Heart left ventricle (tissue), 16 donors: ENCODE data around the gene CLEC12A. TPM values are rescaled to one million over a fixed set of nuclear protein-coding genes. Genes with fewer than 3 reads are reported as not detected.

ENCODE experiments used
- ATAC-seq, 4 donors: fragments of 200-7000 bp; cut with Tn5 transposase; one replicate each; pipeline ENCODE4 v1.9.1; 2020 to 2022; ENCODE audit warnings: moderate library complexity in 4 of 4, mild to moderate bottlenecking in 3 of 4, moderate number of reproducible peaks in 1 of 4
- DNase-seq, 5 donors: peaks; one replicate each; pipeline ENCODE4 v3.0.0-alpha.2; 2020
- H3K27ac ChIP-seq, 12 donors: fragments of 200-600 bp; sonication (generic) in 4 of 12; one replicate each; pipeline versions ENCODE4 v1.5.0 to v1.8.0; 2016 to 2022; ENCODE audit warnings: mild to moderate bottlenecking in 2 of 12
- H3K27me3 ChIP-seq, 9 donors: fragments of 200-600 bp; sonication (generic) in 2 of 9; one replicate each; pipeline versions ENCODE4 v1.5.1 to v1.8.0; 2016 to 2022; ENCODE audit warnings: mild to moderate bottlenecking in 3 of 9
- H3K36me3 ChIP-seq, 9 donors: fragments of 200-600 bp; sonication (generic) in 2 of 9; one replicate each; pipeline versions ENCODE4 v1.5.0 to v1.8.0; 2018 to 2022; ENCODE audit warnings: mild to moderate bottlenecking in 2 of 9
- H3K4me1 ChIP-seq, 12 donors: fragments of 200-600 bp; sonication (generic) in 4 of 12; one replicate each; pipeline versions ENCODE4 v1.5.0 to v1.8.0; 2016 to 2022; ENCODE audit warnings: mild to moderate bottlenecking in 3 of 12
- H3K4me3 ChIP-seq, 12 donors: fragments of 200-600 bp; sonication (generic) in 4 of 12; one replicate each; pipeline versions ENCODE4 v1.5.0 to v1.8.0; 2017 to 2022; ENCODE audit warnings: mild to moderate bottlenecking in 9 of 12, moderate library complexity in 4 of 12
- H3K9me3 ChIP-seq, 12 donors: fragments of 200-600 bp; sonication (generic) in 4 of 12; one replicate each; pipeline versions ENCODE4 v1.5.0 to v1.8.0; 2016 to 2022; ENCODE audit warnings: mild to moderate bottlenecking in 1 of 12
- CTCF ChIP-seq, 12 donors: fragments of 200-600 bp; sonication (generic) in 4 of 12; IDR thresholded peaks; one replicate each; pipeline versions ENCODE4 v1.5.0 to v1.8.0; 2018 to 2022; ENCODE audit warnings: antibody characterized with exemption in 12 of 12, mild to moderate bottlenecking in 5 of 12
- POLR2A ChIP-seq, 2 donors: fragments of 450-650 bp; IDR thresholded peaks; one replicate each; pipeline ENCODE4 v1.6.1; 2017; ENCODE audit warnings: antibody characterized with exemption in 2 of 2, mild to moderate bottlenecking in 2 of 2, moderate library complexity in 2 of 2
- WGBS, 4 donors: extraction: QIAGEN DNeasy Blood & Tissue Kit in 2 of 4; methylation state at CpG; one replicate each; pipeline versions ENCODE4 v1.1.5 to v1.1.7; 2013 to 2018; 5-methylcytosine and 5-hydroxymethylcytosine counted together
- intact Hi-C, 10 donors: fragments of 100-400 bp; cut with DNase I; formaldehyde crosslinking; loops; one replicate each; pipeline versions ENCODE4 v1.11.1 to v1.14.2; 2022
- polyA plus RNA-seq, 2 donors: library from polyadenylated mRNA; stranded (reverse); fragments of 200-250 nt; gene quantifications; one replicate each; pipeline ENCODE4 v1.2.3, GENCODE V29; 2013
- total RNA-seq, 9 donors: library from RNA; depleted of rRNA in 2 of 9; stranded (reverse); fragments of >200 nt in 2 of 9; fragmentation: NEBNext Ultra II Directional in 3 of 9; extraction: Animal tissue kit (Norgen Biotek cat#: 25700) in 3 of 9; gene quantifications; one replicate each; pipeline versions ENCODE4 v1.1.0 to v1.2.4, GENCODE V29; 2016 to 2023
- donor health status: ischemic (EF 13 %, LVEDD 7.1; RV severe dilation, severe dysfunction).
- donor health status: healthy with polysubstance abuse.
- donor health status: DM: no; HTN: yes; CAD: no.
- donor health status: DM: no; HTN: no; CAD: no.
- donor health status: ischemic (EF 25% LVEDD 6.9; RV normal size, moderate dysfunction).
- donor health status: ischemic (EF 25% LVEDD 5.7; RV mildly dilated, moderate dysfunction).
- donor health status: healthy.
- donor health status: DM: yes; HTN: yes; CAD: no.
- donor health status: ischemic (EF 35%, LVEDD 5.7; RV mildly dilated, moderate dysfunction).
- donor health status: nonischemic (EF 11% LVEDD 7.7; RV severe dilation, severe dysfunction).
- donor health status: DM: yes; HTN: yes; CAD: no.
- donor health status: PGD.
- donor health status: ischemic (EF 29% LVEDD 5.4; RV normal size, mild dysfunction).
- donor health status: nonischemic (EF 23%, LVEDD 6.1; RV moderate dilation, normal function).

The CLEC12A gene
- total and polyA plus RNA-seq, 11 donors, result 0.20 to 16.8 (median 1.1) TPM; not detected in 2

DNA sequence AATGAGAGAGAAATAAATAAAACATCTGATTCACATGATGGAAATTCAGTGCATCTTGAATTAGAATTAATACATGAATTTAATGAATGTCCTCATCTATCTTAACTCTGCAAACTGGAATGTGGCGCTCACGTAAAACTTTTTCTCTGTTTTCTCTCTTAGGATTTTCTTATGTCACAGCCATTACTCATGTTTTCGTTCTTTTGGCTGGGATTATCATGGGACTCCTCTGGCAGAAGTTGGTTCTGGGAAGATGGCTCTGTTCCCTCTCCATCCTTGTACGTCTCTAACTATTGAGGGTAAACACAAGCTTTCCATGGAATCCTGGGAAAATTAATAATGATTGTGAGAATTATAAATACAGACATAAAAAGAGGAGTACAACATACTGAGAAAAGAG lies 44.2 kb downstream of the CLEC12A start:
- peaks cover 0 to 10% (median 0%) of the 10 kb centered on the region in 12 donors for H3K4me1 ChIP-seq
- WGBS, 4 donors, result 78 to 87% (median 81%) methylated on average over 4 of the region's 4 CpGs
- no peak overlapping the region for H3K4me3 ChIP-seq
- no peaks in the 10 kb centered on the region for H3K9me3 ChIP-seq
- DNase-seq (no peak), ATAC-seq (no peak)
- no peak overlapping the region for H3K27ac ChIP-seq
- no peaks in the 10 kb centered on the region for H3K27me3 ChIP-seq
- intact Hi-C loops, result no loop called here
- TF ChIP-seq POLR2A (IDR thresholded peaks at IDR 0.05), result no peak
- no peak for TF ChIP-seq CTCF (IDR thresholded peaks at IDR 0.05)
- H3K36me3 ChIP-seq, result no peaks in the 10 kb centered on the region

- Histone ChIP-seq H3K4me1 (peaks cover 0 to 10% (median 0%) of the 10 kb centered on the region in 12 donors), H3K27me3 (no peaks in the 10 kb centered on the region), H3K27ac (no peak overlapping the region), H3K9me3 (no peaks in the 10 kb centered on the region), H3K36me3 (no peaks in the 10 kb centered on the region), H3K4me3 (no peak overlapping the region)
- ATAC-seq (no peak), DNase-seq (no peak)
- intact Hi-C loops, result no loop called here
- no peak for TF ChIP-seq CTCF (IDR thresholded peaks at IDR 0.05)
- TF ChIP-seq POLR2A (IDR thresholded peaks at IDR 0.05), result no peak
- 6 to 9% (median 7%) methylated on average over 1 of the region's 1 CpG for WGBS, 4 donors
These were observed 45.7 kb downstream of the CLEC12A start for GRCh38 chr12:10016881-10017280.

GRCh38 chr12:10018386-10018785 lies 47.2 kb downstream of the CLEC12A start:
- H3K27ac ChIP-seq, result peak overlapping the region in 1 of 12 donors; percentile 3
- ATAC-seq, result no peak
- intact Hi-C loops, result no loop called here

DNA sequence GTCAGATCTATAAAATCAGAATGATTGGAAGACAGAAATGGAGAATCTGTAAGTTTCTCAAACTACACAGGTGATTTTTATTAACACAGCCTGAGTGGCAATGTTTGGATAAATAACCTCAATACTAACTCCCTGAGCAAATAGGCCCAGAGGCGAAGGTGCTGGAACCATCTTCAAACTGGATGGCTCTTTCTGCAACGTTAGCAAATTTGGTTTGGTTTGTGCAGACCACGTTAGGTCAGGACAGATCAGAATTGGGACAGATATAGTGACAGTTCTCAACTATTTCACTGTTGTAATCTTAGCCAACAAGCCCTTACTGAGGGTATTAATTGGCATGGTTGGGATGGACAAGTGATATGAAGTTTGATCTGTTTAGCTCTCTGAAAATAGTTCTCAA lies 50.1 kb downstream of the CLEC12A start:
- H3K36me3 ChIP-seq, result no peaks in the 10 kb centered on the region
- DNase-seq, result no peak
- no peaks in the 10 kb centered on the region for H3K9me3 ChIP-seq
- intact Hi-C loops, result no loop called here
- H3K4me3 ChIP-seq, result no peak overlapping the region
- no peak for TF ChIP-seq POLR2A (IDR thresholded peaks at IDR 0.05)
- TF ChIP-seq CTCF (IDR thresholded peaks at IDR 0.05), result no peak
- no peak overlapping the region for H3K27ac ChIP-seq
- no peaks in the 10 kb centered on the region for H3K27me3 ChIP-seq
- ATAC-seq, result no peak
- peaks cover 0 to 10% (median 0%) of the 10 kb centered on the region in 12 donors for H3K4me1 ChIP-seq
- WGBS, 4 donors, result 60 to 85% (median 81%) methylated on average over 3 of the region's 3 CpGs

More at GRCh38 chr12:10018386-10018785, 47.2 kb downstream of the CLEC12A start:
- WGBS, 4 donors, result 77 to 88% (median 86%) methylated on average over 5 of the region's 5 CpGs
- H3K4me1 ChIP-seq, result peaks cover 0 to 10% (median 0%) of the 10 kb centered on the region in 12 donors
- H3K36me3 ChIP-seq, result no peaks in the 10 kb centered on the region
- H3K4me3 ChIP-seq, result no peak overlapping the region
- TF ChIP-seq CTCF (IDR thresholded peaks at IDR 0.05) (no peak), POLR2A (IDR thresholded peaks at IDR 0.05) (no peak)
- no peak for DNase-seq
- no peaks in the 10 kb centered on the region for H3K27me3 ChIP-seq
- no peaks in the 10 kb centered on the region for H3K9me3 ChIP-seq
